Ishikawa (cell line): ENCODE results near the gene KLHL20.

ENCODE experiments used
- CEBPB ChIP-seq: IDR thresholded peaks from 2 replicates; pipeline ENCODE4 v1.6.1; 2012
- CREB1 ChIP-seq: IDR thresholded peaks from 2 replicates; pipeline ENCODE4 v1.6.1; 2012; ENCODE audit warnings: low read depth
- EGR1 ChIP-seq: IDR thresholded peaks from 2 replicates; pipeline ENCODE4 v1.6.1; 2012
- EP300 ChIP-seq: IDR thresholded peaks from 2 replicates; pipeline ENCODE4 v1.6.1; 2012; ENCODE audit warnings: borderline replicate concordance
- NFIC ChIP-seq: IDR thresholded peaks from 2 replicates; pipeline ENCODE4 v1.6.1; 2012
- RAD21 ChIP-seq: IDR thresholded peaks from 2 replicates; pipeline ENCODE4 v1.6.1; 2012; ENCODE audit warnings: low read depth
- TAF1 ChIP-seq: IDR thresholded peaks from 2 replicates; pipeline ENCODE4 v1.6.1; 2012; ENCODE audit warnings: low read depth, mild to moderate bottlenecking
- TCF12 ChIP-seq: IDR thresholded peaks from 2 replicates; pipeline ENCODE4 v1.6.1; 2012; ENCODE audit warnings: low read depth
- YY1 ChIP-seq: IDR thresholded peaks from 2 replicates; pipeline ENCODE4 v1.6.1; 2012; ENCODE audit warnings: low read depth
- ZBTB7A ChIP-seq: IDR thresholded peaks from 2 replicates; pipeline ENCODE4 v1.6.1; 2012; ENCODE audit warnings: low read depth
- TF ChIP-seq, protein P1 (sequence below): IDR thresholded peaks from 2 replicates; pipeline ENCODE4 v1.6.1; 2012; ENCODE audit warnings: low read depth, mild to moderate bottlenecking
- TF ChIP-seq, protein P2 (sequence below): IDR thresholded peaks from 2 replicates; pipeline ENCODE4 v1.6.1; 2012

DNA sequence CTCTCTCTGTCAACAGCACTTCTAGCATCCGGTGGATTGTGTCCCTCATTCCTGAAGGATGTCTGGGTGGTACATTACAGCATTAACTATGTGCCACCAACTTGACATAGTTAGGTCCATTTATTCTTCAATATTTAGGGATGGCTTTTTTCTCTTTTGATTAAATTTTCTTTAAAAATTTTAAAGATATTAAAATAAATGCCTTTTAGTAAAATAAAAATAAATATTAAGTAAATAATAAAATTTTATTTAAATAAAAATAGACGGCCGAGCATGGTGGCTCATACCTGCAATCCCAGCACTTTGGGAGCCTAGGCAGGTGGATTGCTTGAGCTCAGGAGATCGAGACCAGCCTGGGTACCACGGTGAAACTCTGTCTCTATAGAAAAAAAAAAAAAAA is 9.7 kb upstream of the KLHL20 start:
- TF ChIP-seq, protein P1, sequence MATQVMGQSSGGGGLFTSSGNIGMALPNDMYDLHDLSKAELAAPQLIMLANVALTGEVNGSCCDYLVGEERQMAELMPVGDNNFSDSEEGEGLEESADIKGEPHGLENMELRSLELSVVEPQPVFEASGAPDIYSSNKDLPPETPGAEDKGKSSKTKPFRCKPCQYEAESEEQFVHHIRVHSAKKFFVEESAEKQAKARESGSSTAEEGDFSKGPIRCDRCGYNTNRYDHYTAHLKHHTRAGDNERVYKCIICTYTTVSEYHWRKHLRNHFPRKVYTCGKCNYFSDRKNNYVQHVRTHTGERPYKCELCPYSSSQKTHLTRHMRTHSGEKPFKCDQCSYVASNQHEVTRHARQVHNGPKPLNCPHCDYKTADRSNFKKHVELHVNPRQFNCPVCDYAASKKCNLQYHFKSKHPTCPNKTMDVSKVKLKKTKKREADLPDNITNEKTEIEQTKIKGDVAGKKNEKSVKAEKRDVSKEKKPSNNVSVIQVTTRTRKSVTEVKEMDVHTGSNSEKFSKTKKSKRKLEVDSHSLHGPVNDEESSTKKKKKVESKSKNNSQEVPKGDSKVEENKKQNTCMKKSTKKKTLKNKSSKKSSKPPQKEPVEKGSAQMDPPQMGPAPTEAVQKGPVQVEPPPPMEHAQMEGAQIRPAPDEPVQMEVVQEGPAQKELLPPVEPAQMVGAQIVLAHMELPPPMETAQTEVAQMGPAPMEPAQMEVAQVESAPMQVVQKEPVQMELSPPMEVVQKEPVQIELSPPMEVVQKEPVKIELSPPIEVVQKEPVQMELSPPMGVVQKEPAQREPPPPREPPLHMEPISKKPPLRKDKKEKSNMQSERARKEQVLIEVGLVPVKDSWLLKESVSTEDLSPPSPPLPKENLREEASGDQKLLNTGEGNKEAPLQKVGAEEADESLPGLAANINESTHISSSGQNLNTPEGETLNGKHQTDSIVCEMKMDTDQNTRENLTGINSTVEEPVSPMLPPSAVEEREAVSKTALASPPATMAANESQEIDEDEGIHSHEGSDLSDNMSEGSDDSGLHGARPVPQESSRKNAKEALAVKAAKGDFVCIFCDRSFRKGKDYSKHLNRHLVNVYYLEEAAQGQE = no peak
- TF ChIP-seq EP300 (no peak), RAD21 (no peak), EGR1 (no peak), ZBTB7A (no peak), TAF1 (no peak), NFIC (no peak), CREB1 (no peak), CEBPB (no peak), TCF12 (no peak), YY1 (no peak)
- TF ChIP-seq, protein P2, sequence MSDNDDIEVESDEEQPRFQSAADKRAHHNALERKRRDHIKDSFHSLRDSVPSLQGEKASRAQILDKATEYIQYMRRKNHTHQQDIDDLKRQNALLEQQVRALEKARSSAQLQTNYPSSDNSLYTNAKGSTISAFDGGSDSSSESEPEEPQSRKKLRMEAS = no peak
